ENCODE data around the gene ZBTB17. TPM values are rescaled to one million over a fixed set of nuclear protein-coding genes. Genes with fewer than 3 reads are reported as not detected.

The ZBTB17 gene
- total RNA-seq, 1 donor from 2014 or later: 86.9 TPM

GRCh38 chr1:16017461-16018303 is 41.8 kb upstream of the ZBTB17 start, which contains the start of gene HSPB7:
Gene HSPB7, minus strand, starts transcription at chr1:16018043. Its CDS starts 80 bp downstream, at chr1:16017963.
- Mint-ChIP-seq H3K27ac (ENCODE audit: unreplicated experiment) (peak within 1 kb of the TSS; percentile 78), H3K27me3 (ENCODE audit: unreplicated experiment) (peaks cover 8% of the 10 kb centered on the region), H3K4me3 (ENCODE audit: unreplicated experiment) (peak within 1 kb of the TSS; percentile 15), H3K4me1 (ENCODE audit: low read depth, unreplicated experiment) (peaks cover 23% of the 10 kb centered on the region), H3K9me3 (ENCODE audit: unreplicated experiment) (peaks cover 11% of the 10 kb centered on the region), H3K36me3 (ENCODE audit: unreplicated experiment) (no peaks in the 10 kb centered on the region)
- no peak for TF ChIP-seq CTCF (IDR thresholded peaks at IDR 0.05; ENCODE audit: partially characterized antibody, unreplicated experiment)
- DNase-seq: peak; percentile 69

- peaks cover 21% of the 10 kb centered on the region for H3K4me1 Mint-ChIP-seq (ENCODE audit: low read depth, unreplicated experiment)
- TF ChIP-seq CTCF (IDR thresholded peaks at IDR 0.05; ENCODE audit: partially characterized antibody, unreplicated experiment): no peak
- H3K36me3 Mint-ChIP-seq (ENCODE audit: unreplicated experiment): no peaks in the 10 kb centered on the region
- H3K4me3 Mint-ChIP-seq (ENCODE audit: unreplicated experiment): no peak overlapping the region
- H3K9me3 Mint-ChIP-seq (ENCODE audit: unreplicated experiment): peaks cover 11% of the 10 kb centered on the region
- H3K27ac Mint-ChIP-seq (ENCODE audit: unreplicated experiment): no peak overlapping the region
- peaks cover 8% of the 10 kb centered on the region for H3K27me3 Mint-ChIP-seq (ENCODE audit: unreplicated experiment)
- DNase-seq: no peak
These were observed 41.2 kb upstream of the ZBTB17 start for GRCh38 chr1:16017076-16017460.

GRCh38 chr1:16015960-16016901 is 40.3 kb upstream of the ZBTB17 start:
- Mint-ChIP-seq H3K4me3 (ENCODE audit: unreplicated experiment) (no peak overlapping the region), H3K9me3 (ENCODE audit: unreplicated experiment) (peaks cover 11% of the 10 kb centered on the region), H3K36me3 (ENCODE audit: unreplicated experiment) (no peaks in the 10 kb centered on the region), H3K27ac (ENCODE audit: unreplicated experiment) (no peak overlapping the region), H3K27me3 (ENCODE audit: unreplicated experiment) (peaks cover 4% of the 10 kb centered on the region), H3K4me1 (ENCODE audit: low read depth, unreplicated experiment) (peaks cover 15% of the 10 kb centered on the region)
- DNase-seq: no peak
- no peak for TF ChIP-seq CTCF (IDR thresholded peaks at IDR 0.05; ENCODE audit: partially characterized antibody, unreplicated experiment)

GRCh38 chr1:16015491-16015890 is 39.6 kb upstream of the ZBTB17 start:
- Mint-ChIP-seq H3K27me3 (ENCODE audit: unreplicated experiment) (peaks cover 4% of the 10 kb centered on the region), H3K36me3 (ENCODE audit: unreplicated experiment) (no peaks in the 10 kb centered on the region), H3K9me3 (ENCODE audit: unreplicated experiment) (peaks cover 11% of the 10 kb centered on the region), H3K4me1 (ENCODE audit: low read depth, unreplicated experiment) (peaks cover 15% of the 10 kb centered on the region), H3K4me3 (ENCODE audit: unreplicated experiment) (no peak overlapping the region), H3K27ac (ENCODE audit: unreplicated experiment) (no peak overlapping the region)
- DNase-seq: no peak
- TF ChIP-seq CTCF (IDR thresholded peaks at IDR 0.05; ENCODE audit: partially characterized antibody, unreplicated experiment): no peak
